ENCODE results near the gene CMTM2. TPM values are rescaled to one million over a fixed set of nuclear protein-coding genes. Genes with fewer than 3 reads are reported as not detected.

CMTM2 gene
- total and polyA plus RNA-seq, 9 of the 15 experiments (the other 6 are each of a cell fraction or from before 2014, with no cell fraction given) = not detected

DNA sequence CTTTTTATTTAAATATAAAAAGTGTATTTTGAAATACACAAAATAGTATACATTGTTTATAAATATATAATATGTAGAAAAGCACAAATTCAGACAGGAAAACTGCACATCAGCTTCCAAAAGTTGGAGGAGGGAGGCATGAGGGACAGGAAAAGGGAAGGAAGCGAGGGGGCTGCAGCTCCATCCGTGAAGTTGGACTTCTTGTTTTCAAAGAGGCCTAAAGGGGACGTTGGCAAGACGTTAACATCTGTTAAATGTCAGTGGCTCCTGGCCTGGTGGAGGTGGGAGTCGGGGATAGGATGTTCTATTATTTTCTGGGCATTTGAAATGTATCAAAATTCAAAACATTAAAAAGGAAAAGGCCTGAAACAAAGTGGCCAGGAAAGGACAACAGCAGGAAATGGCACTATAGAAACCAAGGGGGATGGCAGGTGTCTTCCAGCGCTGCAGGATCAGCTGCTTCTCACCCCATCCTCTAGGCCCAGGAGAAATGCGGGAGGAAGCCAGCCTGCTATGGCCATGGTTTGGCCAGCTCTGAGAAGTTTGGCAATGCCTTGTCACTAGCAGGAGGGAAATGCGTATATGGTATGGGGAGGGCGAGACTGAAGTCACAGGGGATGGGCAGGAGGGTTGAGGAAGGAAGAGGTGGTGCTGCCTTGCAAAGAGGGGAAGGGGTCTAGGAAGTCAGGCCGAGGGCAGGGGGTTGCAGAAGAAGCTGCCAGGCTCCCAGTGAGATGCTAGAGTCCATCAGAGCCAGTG, 6.4 kb downstream of the CMTM2 start:
- Histone ChIP-seq H3K4me3 (no peak overlapping the region), H4K20me1 (replicated peaks; ENCODE audit: control insufficient read depth, insufficient read depth, low read length) (no peaks in the 10 kb centered on the region), H2AFZ (ENCODE audit: low read depth, low read length) (no peak overlapping the region), H3K9me1 (ENCODE audit: control insufficient read depth, insufficient read depth, low read length) (no peaks in the 10 kb centered on the region), H3K27ac (ENCODE audit: extremely low read depth, low read depth, low read length) (no peak overlapping the region), H3K27me3 (ENCODE audit: control insufficient read depth in 2 of 2, insufficient read depth in 2 of 2, low read length in 2 of 2) (no peaks in the 10 kb centered on the region), H3K4me1 (replicated peaks in 1 of 2; ENCODE audit: control insufficient read depth in 2 of 2, insufficient read depth in 2 of 2, low read length in 2 of 2) (no peaks in the 10 kb centered on the region; a peak in 1 of 5 replicates), H3K79me2 (ENCODE audit: control insufficient read depth, insufficient read depth, low read length) (no peaks in the 10 kb centered on the region), H3K36me3 (ENCODE audit: control insufficient read depth, insufficient read depth, low read length) (no peaks in the 10 kb centered on the region), H3K9ac (ENCODE audit: insufficient read depth in 1 of 2, low read depth in 2 of 2, low read length in 2 of 2) (no peak overlapping the region), H3K4me2 (ENCODE audit: insufficient read depth, low read length) (no peak overlapping the region), H3K9me3 (replicated peaks; ENCODE audit: control insufficient read depth, insufficient read depth, low read depth, low read length) (no peaks in the 10 kb centered on the region)
- no peak for FAIRE-seq
- no peak for ATAC-seq
- no TSS peak for BruUV-seq (replicated peaks)
- in situ Hi-C loops (cut with MboI) (no loop called here), intact Hi-C loops (cut with micrococcal nuclease) (no loop called here)
- no peak for DNase-seq (ENCODE audit: extremely low read depth in 1 of 4, low spot score in 3 of 4)
- ChIA-PET POLR2A (interaction anchor here (0.6 kb wide), 1 partner anchor 9 kb away, joined by 3 read pairs; no protein-coding TSS in a partner anchor), CTCF (ENCODE audit: low intra/inter-chr PET ratio) (no interaction called here)
- WGBS (ENCODE audit: insufficient coverage, low coverage, missing lambda C conversion rate) = 33% methylated on average over 10 of the region's 10 CpGs
- TF ChIP-seq IRF2 (CRISPR knock-in tag; IDR thresholded peaks at IDR 0.05) (no peak), SOX6 (IDR thresholded peaks at IDR 0.05) (no peak), XRCC5 (IDR thresholded peaks at IDR 0.05; ENCODE audit: low read depth, low read length) (no peak), PRPF4 (IDR thresholded peaks at IDR 0.05; ENCODE audit: insufficient read depth, low read depth, low read length, poor library complexity, severe bottlenecking) (no peak), ATF7 (IDR thresholded peaks at IDR 0.05) (no peak), KAT8 (IDR thresholded peaks at IDR 0.05; ENCODE audit: low read depth) (no peak), RCOR1 (IDR thresholded peaks at IDR 0.05; ENCODE audit: borderline replicate concordance in 1 of 2, low read depth in 2 of 2, low read length in 2 of 2) (no peak), NFIX (CRISPR knock-in tag; IDR thresholded peaks at IDR 0.05; ENCODE audit: low read depth) (no peak), ZSCAN29 (IDR thresholded peaks at IDR 0.05) (no peak), ZNF561 (CRISPR knock-in tag; conservative IDR thresholded peaks at IDR 0.05) (no peak), FOXM1 (IDR thresholded peaks at IDR 0.05; ENCODE audit: low read depth) (no peak), FOXM1 (CRISPR knock-in tag; IDR thresholded peaks at IDR 0.05; ENCODE audit: low read depth) (no peak), SRSF1 (IDR thresholded peaks at IDR 0.05; ENCODE audit: low read depth, low read length) (no peak), GTF2A2 (tag; IDR thresholded peaks at IDR 0.05) (no peak), HEY1 (CRISPR knock-in tag; IDR thresholded peaks at IDR 0.05; ENCODE audit: borderline replicate concordance) (no peak)
- TF ChIP-seq, protein P1, sequence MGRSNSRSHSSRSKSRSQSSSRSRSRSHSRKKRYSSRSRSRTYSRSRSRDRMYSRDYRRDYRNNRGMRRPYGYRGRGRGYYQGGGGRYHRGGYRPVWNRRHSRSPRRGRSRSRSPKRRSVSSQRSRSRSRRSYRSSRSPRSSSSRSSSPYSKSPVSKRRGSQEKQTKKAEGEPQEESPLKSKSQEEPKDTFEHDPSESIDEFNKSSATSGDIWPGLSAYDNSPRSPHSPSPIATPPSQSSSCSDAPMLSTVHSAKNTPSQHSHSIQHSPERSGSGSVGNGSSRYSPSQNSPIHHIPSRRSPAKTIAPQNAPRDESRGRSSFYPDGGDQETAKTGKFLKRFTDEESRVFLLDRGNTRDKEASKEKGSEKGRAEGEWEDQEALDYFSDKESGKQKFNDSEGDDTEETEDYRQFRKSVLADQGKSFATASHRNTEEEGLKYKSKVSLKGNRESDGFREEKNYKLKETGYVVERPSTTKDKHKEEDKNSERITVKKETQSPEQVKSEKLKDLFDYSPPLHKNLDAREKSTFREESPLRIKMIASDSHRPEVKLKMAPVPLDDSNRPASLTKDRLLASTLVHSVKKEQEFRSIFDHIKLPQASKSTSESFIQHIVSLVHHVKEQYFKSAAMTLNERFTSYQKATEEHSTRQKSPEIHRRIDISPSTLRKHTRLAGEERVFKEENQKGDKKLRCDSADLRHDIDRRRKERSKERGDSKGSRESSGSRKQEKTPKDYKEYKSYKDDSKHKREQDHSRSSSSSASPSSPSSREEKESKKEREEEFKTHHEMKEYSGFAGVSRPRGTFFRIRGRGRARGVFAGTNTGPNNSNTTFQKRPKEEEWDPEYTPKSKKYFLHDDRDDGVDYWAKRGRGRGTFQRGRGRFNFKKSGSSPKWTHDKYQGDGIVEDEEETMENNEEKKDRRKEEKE (IDR thresholded peaks at IDR 0.05; ENCODE audit: borderline replicate concordance in 1 of 2, control insufficient read depth in 1 of 2, low read depth in 2 of 2, low read length in 1 of 2) = no peak

Data from K562 (cell line).